OCI-LY3 (cell line): ENCODE results near the gene PCF11.

Experiments used
- H2AFZ ChIP-seq: fragments of 200-600, 300-600 bp; shearing (Covaris generic); 2 replicates; pipeline ENCODE4 v1.6.0; 2014; ENCODE audit warnings: antibody characterized with exemption, low read depth, low read length
- H3K27ac ChIP-seq: fragments of 200-600, 300-600 bp; sonication (generic); 2 replicates; pipeline ENCODE4 v1.5.1; 2014; ENCODE audit warnings: mild to moderate bottlenecking, low read length, moderate library complexity, mixed read lengths
- H3K27me3 ChIP-seq: fragments of 200-600, 300-600 bp; sonication (generic); 2 replicates; pipeline ENCODE4 v1.6.1; 2014; ENCODE audit warnings: low read depth, low read length, mixed read lengths
- H3K36me3 ChIP-seq: fragments of 200-600, 300-600 bp; sonication (generic); replicated peaks from 2 replicates; pipeline ENCODE3; 2014; ENCODE audit warnings: low read depth, low read length, mixed read lengths
- H3K4me1 ChIP-seq: fragments of 300-600, 200-600 bp; sonication (generic); 2 replicates; pipeline ENCODE4 v1.6.1; 2014; ENCODE audit warnings: low read length, mixed read lengths
- H3K4me2 ChIP-seq: fragments of 200-600, 300-600 bp; sonication (generic); 2 replicates; pipeline ENCODE4 v1.6.1; 2014; ENCODE audit warnings: low read length, mixed read lengths
- H3K4me3 ChIP-seq: fragments of 300-600, 200-600 bp; sonication (generic); 2 replicates; pipeline ENCODE4 v1.5.1; 2014; ENCODE audit warnings: antibody characterized with exemption, mild to moderate bottlenecking, low read length, moderate library complexity
- H3K79me2 ChIP-seq: fragments of 300-600, 200-600 bp; shearing (Covaris generic); 2 replicates; pipeline ENCODE4 v1.6.1; 2014; ENCODE audit warnings: mild to moderate bottlenecking, low read length, mixed read lengths
- H3K9ac ChIP-seq: fragments of 300-600, 200-600 bp; shearing (Covaris generic); 2 replicates; pipeline ENCODE4 v1.6.0; 2014; ENCODE audit warnings: mild to moderate bottlenecking, low read length, moderate library complexity
- H3K9me3 ChIP-seq: fragments of 200-600, 300-600 bp; shearing (Covaris generic); 2 replicates; pipeline ENCODE4 v1.6.1; 2014; ENCODE audit warnings: low read length, mixed read lengths; ENCODE audit not compliant: insufficient read depth
- H4K20me1 ChIP-seq: fragments of 200-600, 300-600 bp; sonication (generic); 2 replicates; pipeline ENCODE4 v1.6.1; 2016; ENCODE audit warnings: low read length, mixed read lengths; ENCODE audit not compliant: insufficient read depth
- EZH2phosphoT487 ChIP-seq: fragments of 200-600 bp; shearing (Covaris generic); IDR thresholded peaks from 2 replicates; pipeline ENCODE4 v1.6.1; 2018; ENCODE audit warnings: antibody characterized with exemption, mixed run types, low read depth
- TF ChIP-seq, protein P1 (sequence below): fragments of 200-600, 300-600 bp; sonication (generic); IDR thresholded peaks from 2 replicates; pipeline ENCODE4 v1.5.1; 2014; ENCODE audit warnings: antibody characterized with exemption, low read length, low read depth

The PCF11 gene

DNA sequence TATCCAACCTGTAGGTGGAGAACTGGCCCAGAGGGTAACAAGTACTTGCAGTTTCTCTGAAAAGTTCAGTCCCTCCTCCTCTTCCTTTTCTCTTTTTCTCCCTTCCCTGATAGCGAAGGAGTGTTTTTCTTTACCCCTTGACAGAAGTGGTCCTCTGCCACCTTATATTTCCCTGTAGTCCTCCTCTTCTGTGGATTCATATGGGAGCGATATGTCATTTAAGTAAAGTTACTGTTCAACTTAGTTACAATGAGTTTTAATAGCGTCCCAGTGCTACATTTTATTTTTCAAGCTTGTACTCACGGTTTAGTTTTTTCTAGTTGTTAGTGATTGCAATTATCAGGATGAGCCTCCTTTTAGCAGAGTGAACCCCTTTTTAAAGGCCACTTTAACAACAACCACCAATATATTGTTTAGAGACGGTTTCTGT is 1.4 kb downstream of the PCF11 start:
- H3K9me3 ChIP-seq: no peaks in the 10 kb centered on the region
- peak overlapping the region; percentile 88 for H3K27ac ChIP-seq
- H2AFZ ChIP-seq: no peak overlapping the region
- H3K4me1 ChIP-seq: peaks cover 54% of the 10 kb centered on the region
- H3K4me3 ChIP-seq: peak overlapping the region; percentile 92
- peaks cover 43% of the 10 kb centered on the region for H3K36me3 ChIP-seq
- no peak for TF ChIP-seq EZH2phosphoT487
- TF ChIP-seq, protein P1, sequence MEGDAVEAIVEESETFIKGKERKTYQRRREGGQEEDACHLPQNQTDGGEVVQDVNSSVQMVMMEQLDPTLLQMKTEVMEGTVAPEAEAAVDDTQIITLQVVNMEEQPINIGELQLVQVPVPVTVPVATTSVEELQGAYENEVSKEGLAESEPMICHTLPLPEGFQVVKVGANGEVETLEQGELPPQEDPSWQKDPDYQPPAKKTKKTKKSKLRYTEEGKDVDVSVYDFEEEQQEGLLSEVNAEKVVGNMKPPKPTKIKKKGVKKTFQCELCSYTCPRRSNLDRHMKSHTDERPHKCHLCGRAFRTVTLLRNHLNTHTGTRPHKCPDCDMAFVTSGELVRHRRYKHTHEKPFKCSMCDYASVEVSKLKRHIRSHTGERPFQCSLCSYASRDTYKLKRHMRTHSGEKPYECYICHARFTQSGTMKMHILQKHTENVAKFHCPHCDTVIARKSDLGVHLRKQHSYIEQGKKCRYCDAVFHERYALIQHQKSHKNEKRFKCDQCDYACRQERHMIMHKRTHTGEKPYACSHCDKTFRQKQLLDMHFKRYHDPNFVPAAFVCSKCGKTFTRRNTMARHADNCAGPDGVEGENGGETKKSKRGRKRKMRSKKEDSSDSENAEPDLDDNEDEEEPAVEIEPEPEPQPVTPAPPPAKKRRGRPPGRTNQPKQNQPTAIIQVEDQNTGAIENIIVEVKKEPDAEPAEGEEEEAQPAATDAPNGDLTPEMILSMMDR: 0 out of 2 replicates have a peak, but pooled peaks have one; percentile 3
- H4K20me1 ChIP-seq: peaks cover 51% of the 10 kb centered on the region
- peak overlapping the region; percentile 96 for H3K4me2 ChIP-seq
- peaks cover 65% of the 10 kb centered on the region for H3K79me2 ChIP-seq
- H3K9ac ChIP-seq: peak overlapping the region; percentile 96
- H3K27me3 ChIP-seq: no peaks in the 10 kb centered on the region

DNA sequence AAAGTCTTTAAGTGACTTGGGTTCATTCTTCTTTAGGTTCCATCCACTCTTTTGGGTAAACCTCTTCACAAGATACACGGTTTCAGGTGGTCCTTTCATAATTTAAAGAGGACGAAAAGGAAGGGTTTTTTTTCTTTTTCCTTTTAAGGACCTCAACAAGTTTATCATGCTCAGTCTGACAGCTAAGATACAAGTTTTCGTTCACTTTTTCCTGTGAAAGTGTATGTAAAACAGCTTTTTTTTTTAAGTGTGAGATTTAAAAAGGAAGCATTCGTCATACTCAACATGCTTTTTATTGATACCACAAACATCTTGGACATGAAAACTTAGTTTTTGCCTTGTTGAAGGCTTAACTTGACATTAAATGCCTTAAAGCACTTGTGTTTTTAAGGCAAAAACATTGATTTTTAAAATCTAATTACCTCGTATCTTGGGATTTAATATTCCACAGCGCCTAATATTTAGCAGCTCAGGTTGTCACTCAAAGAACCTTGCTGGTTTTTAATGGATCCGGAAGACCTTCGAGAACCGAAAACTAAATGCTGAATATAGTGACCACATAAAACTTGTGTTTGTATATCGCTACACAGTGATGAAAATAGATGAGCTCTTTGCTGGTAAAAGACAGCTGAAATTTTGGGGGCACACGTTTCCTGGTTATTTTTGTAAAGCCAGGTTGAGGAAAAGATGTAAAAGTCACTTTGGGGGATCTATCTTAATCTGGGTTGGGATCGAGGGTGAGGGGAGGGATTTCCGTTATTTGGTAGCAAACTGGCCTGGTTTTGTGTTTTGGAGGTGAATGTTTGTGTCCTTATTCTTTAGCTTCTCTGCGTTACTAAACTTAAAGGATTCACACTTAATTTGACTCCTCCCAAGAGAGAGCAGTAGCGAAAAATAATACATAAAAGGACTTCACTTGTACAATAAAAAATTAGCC is 2.3 kb downstream of the PCF11 start:
- Histone ChIP-seq H3K36me3 (peaks cover 50% of the 10 kb centered on the region), H2AFZ (no peak overlapping the region), H3K4me1 (peaks cover 47% of the 10 kb centered on the region), H3K9me3 (no peaks in the 10 kb centered on the region), H4K20me1 (peaks cover 51% of the 10 kb centered on the region), H3K4me3 (peak overlapping the region; percentile 92), H3K4me2 (peak overlapping the region; percentile 96), H3K79me2 (peaks cover 73% of the 10 kb centered on the region), H3K9ac (peak overlapping the region; percentile 96), H3K27ac (peak overlapping the region; percentile 88), H3K27me3 (no peaks in the 10 kb centered on the region)
- TF ChIP-seq, protein P1: no peak
- no peak for TF ChIP-seq EZH2phosphoT487

- peaks cover 57% of the 10 kb centered on the region for H3K36me3 ChIP-seq
- H3K27me3 ChIP-seq: no peaks in the 10 kb centered on the region
- H3K9me3 ChIP-seq: no peaks in the 10 kb centered on the region
- peaks cover 51% of the 10 kb centered on the region for H4K20me1 ChIP-seq
- H3K4me3 ChIP-seq: peak overlapping the region; percentile 92
- peaks cover 83% of the 10 kb centered on the region for H3K79me2 ChIP-seq
- H3K4me1 ChIP-seq: peaks cover 41% of the 10 kb centered on the region
- H3K9ac ChIP-seq: peak overlapping the region; percentile 96
- H3K27ac ChIP-seq: peak overlapping the region; percentile 88
- TF ChIP-seq EZH2phosphoT487: no peak
- TF ChIP-seq, protein P1: no peak
- H3K4me2 ChIP-seq: peak overlapping the region; percentile 96
- H2AFZ ChIP-seq: no peak overlapping the region
Measured at GRCh38 chr11:83159902-83160865, 3.3 kb downstream of the PCF11 start.
